ENCODE measurements around the gene CEP76.
"Not testable (repeated sequence)": the region's sequence is repeated elsewhere in the genome, so short reads cannot be mapped to it uniquely, and the experiment has no call there.

Gene CEP76

GRCh38 chr18:12703096-12703567 lies 609 bp upstream of the CEP76 start:
- no peak for DNase-seq (ENCODE audit: low read depth in 2 of 2)

GRCh38 chr18:12701161-12701560 lies 1.4 kb downstream of the CEP76 start:
- DNase-seq (ENCODE audit: low read depth in 2 of 2): no peak

GRCh38 chr18:12699747-12700146 lies 2.8 kb downstream of the CEP76 start:
- no peak for DNase-seq (ENCODE audit: low read depth in 2 of 2)

GRCh38 chr18:12694032-12694431 lies 8.5 kb downstream of the CEP76 start:
- DNase-seq (ENCODE audit: low read depth in 2 of 2): no peak

GRCh38 chr18:12692206-12692605 lies 10.3 kb downstream of the CEP76 start:
- no peak for DNase-seq (ENCODE audit: low read depth in 2 of 2)

- no peak for DNase-seq (ENCODE audit: low read depth in 2 of 2)
These were observed 13.2 kb downstream of the CEP76 start for GRCh38 chr18:12689256-12689850.

DNA sequence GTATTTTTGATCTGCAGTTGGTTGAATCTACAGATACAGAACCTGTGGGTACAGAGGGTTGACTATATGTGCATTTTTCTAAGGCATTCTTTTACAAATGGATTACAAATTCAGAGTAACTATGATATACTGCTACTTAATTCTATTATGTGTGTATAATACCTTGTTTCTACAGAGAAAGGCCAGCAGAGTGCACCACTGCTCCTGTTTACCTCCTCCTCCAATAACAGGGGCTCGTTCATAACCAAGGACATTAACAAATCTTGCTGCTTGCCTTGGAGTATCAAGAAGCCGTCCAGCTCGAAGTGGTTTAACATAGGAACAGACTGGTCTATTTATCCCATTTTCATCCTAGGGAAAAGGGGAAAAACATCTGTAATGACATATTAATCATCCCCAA lies 16.4 kb downstream of the CEP76 start:
- DNase-seq (ENCODE audit: low read depth in 2 of 2): no peak

DNA sequence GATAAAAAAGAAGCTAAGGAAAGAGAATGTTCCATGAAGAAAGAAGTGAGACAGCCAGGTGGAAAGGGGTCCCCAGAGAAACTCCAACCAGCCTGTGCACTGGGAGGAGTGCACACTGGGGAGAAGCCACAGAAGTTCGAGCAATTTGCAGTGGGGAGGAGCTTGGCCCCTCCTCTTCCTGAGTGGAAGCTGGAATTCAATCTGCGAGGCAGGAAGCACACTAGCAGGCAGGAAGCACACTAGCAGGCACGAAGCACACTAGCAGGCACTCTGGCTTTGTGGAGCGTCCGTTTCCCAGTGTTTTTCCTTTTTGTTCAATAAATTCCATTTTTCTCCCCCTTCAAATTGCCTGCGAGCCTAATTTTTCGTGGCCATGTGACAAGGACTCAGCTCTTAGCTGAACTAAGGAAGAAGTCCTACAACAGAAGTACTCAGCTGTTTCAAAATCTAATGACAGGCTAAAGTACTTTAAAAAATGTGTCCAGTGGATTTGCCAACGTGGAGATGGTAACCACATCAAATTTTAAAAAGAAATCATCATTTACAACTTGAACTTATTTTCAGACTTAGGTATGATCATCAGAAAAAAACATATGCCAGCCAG lies 23.2 kb downstream of the CEP76 start:
- DNase-seq (ENCODE audit: low read depth in 2 of 2): no peak

DNA sequence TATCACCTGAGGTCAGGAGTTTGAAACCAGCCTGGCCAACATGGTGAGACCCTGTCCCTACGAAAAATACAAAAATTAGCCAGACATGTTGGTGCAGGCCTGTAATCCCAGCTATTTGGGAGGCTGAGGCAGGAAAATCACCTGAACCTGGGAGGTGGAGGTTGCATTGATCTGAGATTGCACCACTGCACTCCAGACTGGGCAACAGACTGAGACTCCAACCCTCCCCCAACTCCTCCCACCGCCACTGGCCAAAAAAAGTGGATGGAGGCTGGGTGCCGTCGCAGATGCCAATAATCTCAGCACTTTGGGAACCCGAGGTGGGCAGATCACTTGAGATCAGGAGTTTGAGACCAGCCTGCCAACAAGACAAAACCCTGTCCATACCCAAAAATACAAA lies 34.5 kb downstream of the CEP76 start:
- no peak for DNase-seq (ENCODE audit: low read depth in 2 of 2)

- DNase-seq (ENCODE audit: low read depth in 2 of 2): no peak
These were observed 42.5 kb downstream of the CEP76 start for GRCh38 chr18:12659904-12660605.

GRCh38 chr18:12658426-12659138 lies 43.9 kb downstream of the CEP76 start:
- no peak for DNase-seq (ENCODE audit: low read depth in 2 of 2)

DNA sequence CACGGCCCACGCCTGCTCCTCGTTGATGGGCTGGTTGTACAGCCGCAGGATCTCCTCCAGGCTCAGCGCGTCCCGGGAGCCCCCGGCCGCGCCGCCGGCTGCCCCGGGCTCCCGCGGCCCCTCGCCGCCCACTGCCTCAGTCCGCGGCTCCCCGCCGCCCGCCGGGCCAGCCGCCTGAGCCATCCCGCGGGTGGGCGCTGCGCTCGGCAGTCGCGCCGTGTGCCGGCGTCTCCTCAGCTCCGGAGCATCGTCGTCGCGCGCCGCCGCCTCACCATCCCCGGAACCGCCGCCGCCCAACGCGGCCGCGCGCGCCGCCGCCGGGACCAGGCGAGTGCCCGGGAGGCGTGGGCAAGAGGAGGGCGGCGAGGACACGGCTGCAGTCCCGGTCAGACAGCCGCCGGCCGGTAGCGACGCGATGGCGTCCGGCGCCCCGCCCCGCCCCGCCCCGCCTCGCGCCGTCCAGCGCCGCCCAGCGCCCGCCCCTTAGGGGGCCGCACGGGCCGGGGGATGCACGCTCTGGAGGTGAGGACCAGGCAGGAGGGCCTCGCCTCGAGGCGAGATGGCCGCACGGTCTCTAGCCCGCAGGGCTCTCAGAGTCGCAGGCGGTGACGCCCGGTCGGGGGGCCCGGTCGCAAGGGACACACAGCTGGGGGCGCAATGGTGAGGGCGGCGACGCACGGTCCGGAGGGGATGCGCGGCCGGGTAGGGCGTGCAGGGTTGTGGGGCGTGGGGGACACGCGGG lies 44.7 kb downstream of the CEP76 start, which contains the start of gene SPIRE1:
Gene SPIRE1 (minus strand): TSS at position 424 of the 742 bp plus-strand sequence. CDS start 241 bp downstream, at position 183.
- peak in 1 of 2 donors; percentile 24 for DNase-seq (ENCODE audit: low read depth in 2 of 2)

DNA sequence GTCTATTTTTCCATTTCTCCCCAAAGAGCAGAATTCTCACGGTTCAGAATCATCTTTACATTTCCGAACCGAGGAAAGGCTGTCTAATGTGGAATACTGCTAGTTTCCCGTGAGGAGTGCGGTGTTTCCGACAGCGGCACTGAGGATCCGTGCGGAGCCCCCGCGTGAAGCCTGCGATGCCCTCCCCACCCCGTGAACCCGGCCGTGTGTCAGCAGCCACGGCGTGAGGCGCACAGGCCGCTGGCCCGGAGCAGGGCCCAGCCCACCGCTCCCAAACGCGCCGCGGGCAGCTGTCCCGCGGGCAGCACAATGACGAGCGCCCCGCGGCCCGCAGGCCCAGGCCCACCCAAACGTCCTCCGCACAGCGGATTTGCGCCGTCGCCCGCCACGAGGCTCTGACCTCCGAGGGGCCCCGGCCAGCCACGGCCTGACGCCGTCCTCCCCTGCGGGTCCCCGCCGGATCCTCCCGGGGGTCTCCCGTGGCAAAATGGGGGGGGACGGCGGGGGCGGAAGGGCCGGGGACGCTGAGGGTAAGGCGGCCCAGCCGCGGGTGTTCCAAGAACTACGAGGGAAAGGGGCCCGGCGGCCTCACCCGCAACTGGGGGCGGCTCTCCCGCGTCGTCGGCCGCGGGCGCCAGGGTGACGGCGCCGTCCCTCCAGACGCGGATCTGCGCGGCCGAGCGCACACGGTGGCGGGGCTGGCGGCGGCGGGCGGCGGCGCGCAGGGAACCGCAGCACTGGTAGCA lies 45.4 kb downstream of the CEP76 start:
- peak in 1 of 2 donors; percentile 3 for DNase-seq (ENCODE audit: low read depth in 2 of 2)

GRCh38 chr18:12656605-12656937 lies 46.0 kb downstream of the CEP76 start:
- no peak for DNase-seq (ENCODE audit: low read depth in 2 of 2)

GRCh38 chr18:12654971-12655370 lies 47.6 kb downstream of the CEP76 start:
- no peak for DNase-seq (ENCODE audit: low read depth in 2 of 2)

GRCh38 chr18:12652861-12653401 lies 49.6 kb downstream of the CEP76 start:
- DNase-seq (ENCODE audit: low read depth in 2 of 2): no peak

DNA sequence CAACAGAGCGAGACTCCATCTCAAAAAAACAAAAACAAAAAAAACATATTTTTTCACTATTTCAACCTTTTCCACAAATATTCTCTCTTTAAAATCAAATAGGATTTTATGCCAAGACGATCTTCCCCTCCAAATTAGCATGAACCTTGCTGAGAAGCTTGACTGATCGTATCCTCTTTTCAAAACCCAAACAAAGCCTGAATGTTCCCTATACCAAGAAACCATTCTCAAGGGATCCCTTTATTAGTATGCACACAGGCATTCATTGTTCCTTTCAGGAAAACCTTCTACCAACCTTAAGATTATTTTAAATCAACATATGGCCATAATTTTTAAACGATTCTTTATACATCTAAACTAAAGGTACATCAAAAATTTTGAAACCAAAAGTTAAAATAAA lies 50.9 kb downstream of the CEP76 start:
- DNase-seq (ENCODE audit: low read depth in 2 of 2): no peak

GRCh38 chr18:12647773-12648172 lies 54.8 kb downstream of the CEP76 start:
- DNase-seq (ENCODE audit: low read depth in 2 of 2): no peak

GRCh38 chr18:12645751-12646203 lies 56.7 kb downstream of the CEP76 start:
- no peak for DNase-seq (ENCODE audit: low read depth in 2 of 2)

- DNase-seq (ENCODE audit: low read depth in 2 of 2): no peak
These were observed 57.3 kb downstream of the CEP76 start for GRCh38 chr18:12645254-12645653.

- not testable (repeated sequence) for DNase-seq (ENCODE audit: low read depth in 2 of 2)
These were observed 58.8 kb downstream of the CEP76 start for GRCh38 chr18:12643756-12644155.

Data from stimulated activated CD8-positive, alpha-beta memory T cell treated with anti-CD3 and anti-CD28 coated beads, Interleukin-15, amount 100 ng/mL, for 4 hours (primary cell).